ENCODE measurements around the gene PCSK6. TPM values are rescaled to one million over a fixed set of nuclear protein-coding genes. Genes with fewer than 3 reads are reported as not detected.

The PCSK6 gene
- total RNA-seq, 1 donor from 2014 or later = 3.8 TPM

- Mint-ChIP-seq H3K36me3 (ENCODE audit: unreplicated experiment) (peaks cover 17% of the 10 kb centered on the region), H3K27me3 (ENCODE audit: unreplicated experiment) (peaks cover 5% of the 10 kb centered on the region), H3K9me3 (ENCODE audit: unreplicated experiment) (peaks cover 10% of the 10 kb centered on the region), H3K27ac (ENCODE audit: unreplicated experiment) (no peak overlapping the region), H3K4me1 (ENCODE audit: low read depth, unreplicated experiment) (peaks cover 6% of the 10 kb centered on the region), H3K4me3 (ENCODE audit: unreplicated experiment) (no peak overlapping the region)
- no peak for DNase-seq
- TF ChIP-seq, protein P1, sequence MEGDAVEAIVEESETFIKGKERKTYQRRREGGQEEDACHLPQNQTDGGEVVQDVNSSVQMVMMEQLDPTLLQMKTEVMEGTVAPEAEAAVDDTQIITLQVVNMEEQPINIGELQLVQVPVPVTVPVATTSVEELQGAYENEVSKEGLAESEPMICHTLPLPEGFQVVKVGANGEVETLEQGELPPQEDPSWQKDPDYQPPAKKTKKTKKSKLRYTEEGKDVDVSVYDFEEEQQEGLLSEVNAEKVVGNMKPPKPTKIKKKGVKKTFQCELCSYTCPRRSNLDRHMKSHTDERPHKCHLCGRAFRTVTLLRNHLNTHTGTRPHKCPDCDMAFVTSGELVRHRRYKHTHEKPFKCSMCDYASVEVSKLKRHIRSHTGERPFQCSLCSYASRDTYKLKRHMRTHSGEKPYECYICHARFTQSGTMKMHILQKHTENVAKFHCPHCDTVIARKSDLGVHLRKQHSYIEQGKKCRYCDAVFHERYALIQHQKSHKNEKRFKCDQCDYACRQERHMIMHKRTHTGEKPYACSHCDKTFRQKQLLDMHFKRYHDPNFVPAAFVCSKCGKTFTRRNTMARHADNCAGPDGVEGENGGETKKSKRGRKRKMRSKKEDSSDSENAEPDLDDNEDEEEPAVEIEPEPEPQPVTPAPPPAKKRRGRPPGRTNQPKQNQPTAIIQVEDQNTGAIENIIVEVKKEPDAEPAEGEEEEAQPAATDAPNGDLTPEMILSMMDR (IDR thresholded peaks at IDR 0.05; ENCODE audit: partially characterized antibody, unreplicated experiment) = no peak
Measured at GRCh38 chr15:101437209-101437608, 52.3 kb downstream of the PCSK6 start.

DNA sequence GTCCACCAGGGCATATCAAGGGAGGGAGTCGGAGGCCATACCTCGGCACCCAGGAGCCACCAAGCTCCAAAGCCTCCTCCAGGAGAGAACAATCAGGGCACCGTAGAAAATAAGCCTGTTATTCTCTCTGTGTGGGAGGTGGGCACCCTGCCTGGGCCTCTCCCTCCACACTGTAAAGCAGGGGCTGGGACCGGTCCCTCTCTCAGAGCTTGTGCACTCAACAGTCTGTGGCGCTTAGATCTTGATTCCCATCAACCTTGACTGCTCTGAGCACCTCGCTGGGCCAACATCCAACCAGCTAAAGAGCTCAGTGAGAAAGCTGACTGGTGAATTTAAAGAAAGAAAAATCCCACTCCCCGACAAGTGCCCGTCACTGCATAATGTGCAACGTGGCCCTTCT is 53.0 kb downstream of the PCSK6 start:
- peaks cover 5% of the 10 kb centered on the region for H3K27me3 Mint-ChIP-seq (ENCODE audit: unreplicated experiment)
- peaks cover 15% of the 10 kb centered on the region for H3K36me3 Mint-ChIP-seq (ENCODE audit: unreplicated experiment)
- TF ChIP-seq, protein P1 (IDR thresholded peaks at IDR 0.05; ENCODE audit: partially characterized antibody, unreplicated experiment) = no peak
- H3K4me3 Mint-ChIP-seq (ENCODE audit: unreplicated experiment) = no peak overlapping the region
- DNase-seq = no peak
- peaks cover 6% of the 10 kb centered on the region for H3K4me1 Mint-ChIP-seq (ENCODE audit: low read depth, unreplicated experiment)
- H3K9me3 Mint-ChIP-seq (ENCODE audit: unreplicated experiment) = peaks cover 10% of the 10 kb centered on the region
- no peak overlapping the region for H3K27ac Mint-ChIP-seq (ENCODE audit: unreplicated experiment)

DNA sequence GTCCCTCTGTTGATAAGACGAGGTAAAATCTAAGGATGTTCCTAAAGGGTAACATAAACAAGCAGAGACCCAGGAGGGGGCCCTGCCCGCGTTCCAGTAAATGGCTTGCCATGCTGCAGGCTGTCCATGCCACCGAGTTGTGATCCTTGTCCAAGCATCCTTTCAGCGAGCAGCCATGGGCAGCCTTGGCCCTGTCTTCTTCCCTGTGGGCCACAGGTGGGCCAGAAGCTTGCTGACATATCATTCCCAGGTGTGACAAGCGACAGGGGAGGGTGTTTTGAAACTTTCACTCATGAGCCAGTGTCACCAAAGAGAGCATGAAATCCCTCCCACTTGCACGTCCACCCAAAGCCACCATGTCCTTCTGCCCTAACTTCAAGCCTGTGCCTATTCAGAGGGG is 53.7 kb downstream of the PCSK6 start:
- H3K27ac Mint-ChIP-seq (ENCODE audit: unreplicated experiment) = no peak overlapping the region
- H3K27me3 Mint-ChIP-seq (ENCODE audit: unreplicated experiment) = peaks cover 5% of the 10 kb centered on the region
- H3K9me3 Mint-ChIP-seq (ENCODE audit: unreplicated experiment) = peaks cover 10% of the 10 kb centered on the region
- no peak for DNase-seq
- TF ChIP-seq, protein P1 (IDR thresholded peaks at IDR 0.05; ENCODE audit: partially characterized antibody, unreplicated experiment) = no peak
- H3K4me1 Mint-ChIP-seq (ENCODE audit: low read depth, unreplicated experiment) = peaks cover 6% of the 10 kb centered on the region
- H3K36me3 Mint-ChIP-seq (ENCODE audit: unreplicated experiment) = peaks cover 15% of the 10 kb centered on the region
- H3K4me3 Mint-ChIP-seq (ENCODE audit: unreplicated experiment) = no peak overlapping the region

GRCh38 chr15:101434032-101434920 is 55.2 kb downstream of the PCSK6 start:
- no peak for DNase-seq
- H3K4me1 Mint-ChIP-seq (ENCODE audit: low read depth, unreplicated experiment) = peaks cover 5% of the 10 kb centered on the region
- H3K27ac Mint-ChIP-seq (ENCODE audit: unreplicated experiment) = no peak overlapping the region
- TF ChIP-seq, protein P1 (IDR thresholded peaks at IDR 0.05; ENCODE audit: partially characterized antibody, unreplicated experiment) = no peak
- peaks cover 15% of the 10 kb centered on the region for H3K36me3 Mint-ChIP-seq (ENCODE audit: unreplicated experiment)
- H3K4me3 Mint-ChIP-seq (ENCODE audit: unreplicated experiment) = no peak overlapping the region
- H3K9me3 Mint-ChIP-seq (ENCODE audit: unreplicated experiment) = peaks cover 12% of the 10 kb centered on the region
- peaks cover 7% of the 10 kb centered on the region for H3K27me3 Mint-ChIP-seq (ENCODE audit: unreplicated experiment)

DNA sequence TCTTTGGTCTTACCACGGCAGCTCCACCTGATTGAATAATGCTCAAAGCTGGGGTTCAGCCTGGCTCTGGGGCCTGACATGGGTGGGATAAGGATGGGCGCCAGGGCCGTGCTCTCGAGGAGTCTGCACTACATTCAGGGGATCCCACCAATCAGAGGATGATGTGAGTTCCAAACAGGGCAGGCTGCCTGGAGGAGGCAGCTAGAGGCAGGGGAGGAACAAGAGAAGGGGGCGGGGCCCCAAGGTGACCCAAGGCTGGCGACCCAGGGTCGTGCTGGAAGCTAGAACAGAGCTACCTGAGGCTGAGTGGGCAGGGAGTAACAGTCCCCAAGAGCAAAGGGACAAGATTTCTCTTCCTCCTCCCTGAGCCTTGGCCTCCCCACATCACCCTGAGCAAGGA is 56.1 kb downstream of the PCSK6 start:
- Mint-ChIP-seq H3K27me3 (ENCODE audit: unreplicated experiment) (peaks cover 2% of the 10 kb centered on the region), H3K9me3 (ENCODE audit: unreplicated experiment) (peaks cover 7% of the 10 kb centered on the region), H3K36me3 (ENCODE audit: unreplicated experiment) (peaks cover 7% of the 10 kb centered on the region), H3K4me1 (ENCODE audit: low read depth, unreplicated experiment) (peaks cover 10% of the 10 kb centered on the region), H3K4me3 (ENCODE audit: unreplicated experiment) (no peak overlapping the region), H3K27ac (ENCODE audit: unreplicated experiment) (no peak overlapping the region)
- no peak for DNase-seq
- TF ChIP-seq, protein P1 (IDR thresholded peaks at IDR 0.05; ENCODE audit: partially characterized antibody, unreplicated experiment) = no peak

All from glutamatergic neuron (in vitro differentiated cells).